HL-60 (cell line): ENCODE measurements around the gene CEP20.

Experiments
- DNase-seq, 2 experiments: peaks; one replicate each; pipeline ENCODE4 v3.0.0-alpha.2; 2010 to 2020; ENCODE audit warnings: low read depth in 1 of 2, low spot score in 1 of 2
- H3K27ac ChIP-seq: fragments of 250-450 bp; sonication (Bioruptor Pico); replicated peaks from 2 replicates; pipeline ENCODE4 v1.5.1; 2020; ENCODE audit warnings: mild to moderate bottlenecking, moderate library complexity
- H3K27me3 ChIP-seq: fragments of 250-450 bp; sonication (Bioruptor Pico); 2 replicates; pipeline ENCODE4 v1.5.1; 2021; ENCODE audit warnings: mild to moderate bottlenecking, moderate library complexity; ENCODE audit not compliant: insufficient read depth, poor library complexity, severe bottlenecking
- H3K4me3 ChIP-seq: replicated peaks from 2 replicates; pipeline ENCODE4 v1.5.1; 2011; ENCODE audit warnings: mild to moderate bottlenecking, control low read depth, low read length; ENCODE audit not compliant: insufficient read depth
- GABPA ChIP-seq: IDR thresholded peaks from 2 replicates; pipeline ENCODE4 v1.6.1; 2012; ENCODE audit warnings: low read depth
- POLR2AphosphoS5 ChIP-seq: IDR thresholded peaks from 2 replicates; pipeline ENCODE4 v1.6.1; 2012; ENCODE audit warnings: low read depth
- SPI1 ChIP-seq: IDR thresholded peaks from 2 replicates; pipeline ENCODE4 v1.6.1; 2012; ENCODE audit warnings: low read depth, mild to moderate bottlenecking, borderline replicate concordance
- TF ChIP-seq, protein P1 (sequence below): IDR thresholded peaks from one replicate; pipeline ENCODE4 v1.5.1; 2011; ENCODE audit warnings: low read length, control low read depth, inconsistent platforms; ENCODE audit not compliant: insufficient read depth
- TF ChIP-seq, protein P2 (sequence below): IDR thresholded peaks from 2 replicates; pipeline ENCODE4 v1.6.1; 2012; ENCODE audit warnings: low read depth; ENCODE audit not compliant: insufficient replicate concordance

The CEP20 gene

DNA sequence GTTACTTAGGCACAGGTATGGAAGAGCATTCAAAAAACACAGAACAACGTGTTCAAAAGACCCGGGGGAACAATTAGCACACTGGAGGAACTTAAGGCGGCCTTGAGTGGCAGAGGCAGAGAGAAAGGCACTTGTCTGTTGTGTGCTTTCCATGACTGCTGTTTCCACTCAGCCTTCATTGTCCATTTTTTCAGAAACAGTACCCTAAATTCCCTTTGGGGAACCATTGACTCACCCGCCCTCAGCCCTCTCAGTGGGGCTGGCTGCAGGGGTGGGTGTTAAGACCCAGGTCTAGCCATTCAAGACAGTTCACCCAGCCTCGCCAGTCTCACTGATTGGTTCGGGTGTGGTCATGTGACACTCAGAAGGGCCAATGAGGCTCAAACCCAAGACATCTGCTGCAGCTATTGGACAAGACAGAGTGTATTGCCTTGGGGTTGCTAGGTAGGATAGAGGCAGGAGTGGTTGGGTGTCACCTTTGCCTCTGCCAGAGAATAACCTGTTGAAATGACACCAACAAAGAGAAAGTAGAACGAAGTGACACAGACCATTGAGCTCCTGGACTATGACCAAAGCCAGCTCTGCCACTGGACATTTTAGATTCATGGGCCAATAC, 19.6 kb upstream of the CEP20 start:
- H3K27me3 ChIP-seq, result no peaks in the 10 kb centered on the region
- H3K27ac ChIP-seq, result no peak overlapping the region
- no peak for TF ChIP-seq GABPA
- TF ChIP-seq POLR2AphosphoS5, result no peak
- TF ChIP-seq, protein P1, sequence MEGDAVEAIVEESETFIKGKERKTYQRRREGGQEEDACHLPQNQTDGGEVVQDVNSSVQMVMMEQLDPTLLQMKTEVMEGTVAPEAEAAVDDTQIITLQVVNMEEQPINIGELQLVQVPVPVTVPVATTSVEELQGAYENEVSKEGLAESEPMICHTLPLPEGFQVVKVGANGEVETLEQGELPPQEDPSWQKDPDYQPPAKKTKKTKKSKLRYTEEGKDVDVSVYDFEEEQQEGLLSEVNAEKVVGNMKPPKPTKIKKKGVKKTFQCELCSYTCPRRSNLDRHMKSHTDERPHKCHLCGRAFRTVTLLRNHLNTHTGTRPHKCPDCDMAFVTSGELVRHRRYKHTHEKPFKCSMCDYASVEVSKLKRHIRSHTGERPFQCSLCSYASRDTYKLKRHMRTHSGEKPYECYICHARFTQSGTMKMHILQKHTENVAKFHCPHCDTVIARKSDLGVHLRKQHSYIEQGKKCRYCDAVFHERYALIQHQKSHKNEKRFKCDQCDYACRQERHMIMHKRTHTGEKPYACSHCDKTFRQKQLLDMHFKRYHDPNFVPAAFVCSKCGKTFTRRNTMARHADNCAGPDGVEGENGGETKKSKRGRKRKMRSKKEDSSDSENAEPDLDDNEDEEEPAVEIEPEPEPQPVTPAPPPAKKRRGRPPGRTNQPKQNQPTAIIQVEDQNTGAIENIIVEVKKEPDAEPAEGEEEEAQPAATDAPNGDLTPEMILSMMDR, result no peak
- TF ChIP-seq, protein P2, sequence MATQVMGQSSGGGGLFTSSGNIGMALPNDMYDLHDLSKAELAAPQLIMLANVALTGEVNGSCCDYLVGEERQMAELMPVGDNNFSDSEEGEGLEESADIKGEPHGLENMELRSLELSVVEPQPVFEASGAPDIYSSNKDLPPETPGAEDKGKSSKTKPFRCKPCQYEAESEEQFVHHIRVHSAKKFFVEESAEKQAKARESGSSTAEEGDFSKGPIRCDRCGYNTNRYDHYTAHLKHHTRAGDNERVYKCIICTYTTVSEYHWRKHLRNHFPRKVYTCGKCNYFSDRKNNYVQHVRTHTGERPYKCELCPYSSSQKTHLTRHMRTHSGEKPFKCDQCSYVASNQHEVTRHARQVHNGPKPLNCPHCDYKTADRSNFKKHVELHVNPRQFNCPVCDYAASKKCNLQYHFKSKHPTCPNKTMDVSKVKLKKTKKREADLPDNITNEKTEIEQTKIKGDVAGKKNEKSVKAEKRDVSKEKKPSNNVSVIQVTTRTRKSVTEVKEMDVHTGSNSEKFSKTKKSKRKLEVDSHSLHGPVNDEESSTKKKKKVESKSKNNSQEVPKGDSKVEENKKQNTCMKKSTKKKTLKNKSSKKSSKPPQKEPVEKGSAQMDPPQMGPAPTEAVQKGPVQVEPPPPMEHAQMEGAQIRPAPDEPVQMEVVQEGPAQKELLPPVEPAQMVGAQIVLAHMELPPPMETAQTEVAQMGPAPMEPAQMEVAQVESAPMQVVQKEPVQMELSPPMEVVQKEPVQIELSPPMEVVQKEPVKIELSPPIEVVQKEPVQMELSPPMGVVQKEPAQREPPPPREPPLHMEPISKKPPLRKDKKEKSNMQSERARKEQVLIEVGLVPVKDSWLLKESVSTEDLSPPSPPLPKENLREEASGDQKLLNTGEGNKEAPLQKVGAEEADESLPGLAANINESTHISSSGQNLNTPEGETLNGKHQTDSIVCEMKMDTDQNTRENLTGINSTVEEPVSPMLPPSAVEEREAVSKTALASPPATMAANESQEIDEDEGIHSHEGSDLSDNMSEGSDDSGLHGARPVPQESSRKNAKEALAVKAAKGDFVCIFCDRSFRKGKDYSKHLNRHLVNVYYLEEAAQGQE, result no peak
- TF ChIP-seq SPI1, result no peak
- peak in 1 of 2 experiments; percentile 13 for DNase-seq
- no peak overlapping the region for H3K4me3 ChIP-seq

DNA sequence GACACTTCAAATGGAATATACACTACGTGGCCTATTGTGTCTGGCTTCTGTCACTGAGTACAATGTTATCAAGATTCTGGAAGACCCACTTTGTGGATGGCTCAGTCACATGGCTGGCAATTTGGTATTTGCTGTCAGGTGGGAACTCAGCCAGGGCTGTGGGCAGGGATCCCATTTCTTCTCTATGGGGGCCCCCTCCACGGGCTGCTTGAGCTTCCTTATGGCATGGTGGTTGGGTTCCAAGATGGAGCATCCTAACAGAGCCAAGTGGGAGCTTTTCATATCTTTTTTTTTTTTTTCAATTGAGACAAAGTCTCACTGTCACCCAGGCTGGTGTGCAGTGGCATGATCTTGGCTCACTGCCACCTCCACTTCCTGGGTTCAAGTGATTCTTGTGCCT, 18.0 kb upstream of the CEP20 start:
- H3K27me3 ChIP-seq, result no peaks in the 10 kb centered on the region
- no peak overlapping the region for H3K27ac ChIP-seq
- TF ChIP-seq POLR2AphosphoS5 (no peak), GABPA (no peak), SPI1 (no peak)
- TF ChIP-seq, protein P1, result no peak
- TF ChIP-seq, protein P2, result no peak
- no peak for DNase-seq
- H3K4me3 ChIP-seq, result no peak overlapping the region

DNA sequence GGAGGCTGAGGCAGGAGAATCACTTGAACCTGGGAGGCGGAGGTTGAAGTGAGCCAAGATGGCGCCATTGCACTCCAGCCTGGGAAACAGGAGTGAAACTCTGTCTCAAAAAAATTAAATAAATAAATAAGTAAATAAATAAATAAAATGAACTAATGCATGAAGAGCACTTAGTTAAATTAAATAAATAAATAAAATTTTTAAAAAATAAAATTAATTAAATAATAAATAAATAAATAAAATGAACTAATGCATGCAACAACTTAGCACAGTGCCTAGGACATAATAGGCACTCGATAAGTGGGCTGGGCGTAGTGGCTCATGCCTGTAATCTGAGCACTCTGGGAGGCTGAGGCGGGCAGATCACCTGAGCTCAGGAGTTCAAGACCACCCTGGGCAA, 15.6 kb upstream of the CEP20 start:
- TF ChIP-seq POLR2AphosphoS5 (no peak), GABPA (no peak)
- H3K27ac ChIP-seq, result no peak overlapping the region
- no peaks in the 10 kb centered on the region for H3K27me3 ChIP-seq
- H3K4me3 ChIP-seq, result no peak overlapping the region
- DNase-seq, result no peak

DNA sequence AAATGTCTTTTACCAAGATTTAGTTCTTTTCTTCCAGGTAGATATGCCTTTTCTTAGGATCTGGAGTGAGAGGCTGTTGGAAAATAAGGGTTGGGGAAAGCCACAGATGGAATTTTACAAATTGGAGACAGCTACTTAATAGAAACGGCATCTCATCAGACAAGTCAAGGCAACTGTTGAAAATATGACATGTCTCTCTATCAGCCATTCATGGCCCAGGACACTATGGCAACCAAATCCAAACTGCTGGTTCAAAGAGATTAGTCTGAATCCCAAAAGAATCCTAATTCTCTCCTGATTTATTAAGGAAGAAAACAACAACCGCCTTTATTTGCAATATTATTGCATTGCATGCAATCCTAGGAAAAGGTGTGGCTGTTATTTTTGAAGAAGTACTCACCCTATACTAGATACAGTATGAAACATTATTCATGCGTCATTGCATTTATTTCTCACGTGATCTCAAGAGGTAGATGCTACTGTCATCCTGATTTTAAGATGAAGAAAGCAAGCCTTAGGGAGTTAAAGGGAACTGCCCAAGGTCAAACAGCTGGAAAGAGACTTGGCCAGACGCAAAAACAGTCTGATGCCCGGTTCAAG, 12.6 kb upstream of the CEP20 start:
- TF ChIP-seq, protein P1, result no peak
- TF ChIP-seq SPI1 (no peak), GABPA (no peak), POLR2AphosphoS5 (no peak)
- TF ChIP-seq, protein P2, result no peak
- Histone ChIP-seq H3K27ac (no peak overlapping the region), H3K4me3 (no peak overlapping the region), H3K27me3 (no peaks in the 10 kb centered on the region)
- DNase-seq, result no peak
